Stimulated activated CD4-positive, alpha-beta T cell treated with anti-CD3 and anti-CD28 coated beads, TNF-alpha, amount 100 ng/mL, for 24 hours (primary cell): Measurements from ENCODE around the gene KDM5C.

ENCODE experiments used
- DNase-seq, 3 experiments: peaks; one replicate each; pipeline ENCODE4 v3.0.0-alpha.2; 2020; ENCODE audit warnings: low read depth in 3 of 3

The KDM5C gene

GRCh38 chrX:53224860-53225797 is at the start of gene KDM5C:
KDM5C (minus strand) TSS chrX:53225207; CDS start chrX:53224889, 318 bp downstream.
- DNase-seq = peak; percentile 69 to 83 (median 74)

GRCh38 chrX:53272808-53273337 is 47.9 kb upstream of the KDM5C start:
- DNase-seq = no peak

- no peak for DNase-seq
Measured at GRCh38 chrX:53269536-53270107, 44.6 kb upstream of the KDM5C start.

- no peak for DNase-seq
Measured at GRCh38 chrX:53268173-53268572, 43.2 kb upstream of the KDM5C start.

GRCh38 chrX:53266914-53267313 is 41.9 kb upstream of the KDM5C start:
- DNase-seq = no peak

- DNase-seq = no peak
Measured at GRCh38 chrX:53265771-53266574, 41.0 kb upstream of the KDM5C start.

- DNase-seq = peak in 1 of 3 experiments; percentile 53
Measured at GRCh38 chrX:53263597-53264094, 38.6 kb upstream of the KDM5C start.

- DNase-seq = no peak
Measured at GRCh38 chrX:53262918-53263394, 37.9 kb upstream of the KDM5C start.

GRCh38 chrX:53262189-53262917 is 37.3 kb upstream of the KDM5C start:
- DNase-seq = no peak

- DNase-seq = no peak
Measured at GRCh38 chrX:53261355-53261972, 36.5 kb upstream of the KDM5C start.

- DNase-seq = no peak
Measured at GRCh38 chrX:53260836-53261235, 35.8 kb upstream of the KDM5C start.

GRCh38 chrX:53257670-53258423 is 32.8 kb upstream of the KDM5C start:
- no peak for DNase-seq

- DNase-seq = no peak
Measured at GRCh38 chrX:53257166-53257565, 32.2 kb upstream of the KDM5C start.

- DNase-seq = no peak
Measured at GRCh38 chrX:53256446-53257041, 31.5 kb upstream of the KDM5C start.

- no peak for DNase-seq
Measured at GRCh38 chrX:53255738-53256191, 30.8 kb upstream of the KDM5C start.

GRCh38 chrX:53254570-53255461 is 29.8 kb upstream of the KDM5C start:
- no peak for DNase-seq

GRCh38 chrX:53253293-53254020 is 28.4 kb upstream of the KDM5C start:
- DNase-seq = no peak

- no peak for DNase-seq
Measured at GRCh38 chrX:53251307-53251706, 26.3 kb upstream of the KDM5C start.
